ENCODE measurements around the gene LAMC1.

- no peak for TF ChIP-seq POLR2AphosphoS5 (IDR thresholded peaks at IDR 0.05; ENCODE audit: low read depth, low read length)
- no peak for TF ChIP-seq POLR2A (IDR thresholded peaks at IDR 0.05; ENCODE audit: low read depth, low read length)
- no peak for TF ChIP-seq TAF1 (IDR thresholded peaks at IDR 0.05; ENCODE audit: borderline replicate concordance, low read depth, low read length)
These were observed 126.1 kb downstream of the LAMC1 start for GRCh38 chr1:183149273-183149672.

Measured in GM12892 (cell line).